SK-N-SH treated with all-trans-retinoic acid at 6 μM for 48 hours (cell line): ENCODE measurements around the gene DRC1.

Experiments
- CREB5 ChIP-seq: fragments of 250-450 bp; sonication (Bioruptor Pico); IDR thresholded peaks from 2 replicates; pipeline ENCODE4 v1.5.1; 2020; ENCODE audit warnings: low read depth, mild to moderate bottlenecking, moderate library complexity
- GLIS3 ChIP-seq: fragments of 250-450 bp; sonication (Bioruptor Pico); IDR thresholded peaks from 2 replicates; pipeline ENCODE4 v1.5.0; 2020; ENCODE audit warnings: mild to moderate bottlenecking, moderate library complexity
- ISL1 ChIP-seq: fragments of 250-450 bp; sonication (Bioruptor Pico); IDR thresholded peaks from 2 replicates; pipeline ENCODE4 v2.1.2; 2022; ENCODE audit warnings: mild to moderate bottlenecking, moderate library complexity
- PATZ1 ChIP-seq: fragments of 250-450 bp; sonication (Bioruptor Pico); IDR thresholded peaks from 2 replicates; pipeline ENCODE4 v1.8.0; 2020; ENCODE audit warnings: mild to moderate bottlenecking, moderate library complexity, borderline replicate concordance
- PPARA ChIP-seq: fragments of 250-450 bp; sonication (Bioruptor Pico); IDR thresholded peaks from 2 replicates; pipeline ENCODE4 v1.5.0; 2020; ENCODE audit warnings: mild to moderate bottlenecking, borderline replicate concordance
- RARB ChIP-seq: fragments of 250-450 bp; sonication (Bioruptor Pico); IDR thresholded peaks from 2 replicates; pipeline ENCODE4 v1.8.0; 2021; ENCODE audit warnings: mild to moderate bottlenecking, moderate library complexity
- ZNF565 ChIP-seq: fragments of 450-650 bp; formaldehyde crosslinking; conservative IDR thresholded peaks from 2 replicates; pipeline ENCODE4 v1.5.0; 2020; ENCODE audit warnings: low read depth, mild to moderate bottlenecking, moderate library complexity

- TF ChIP-seq PPARA (CRISPR knock-in tag) (no peak), CREB5 (CRISPR knock-in tag) (no peak), ZNF565 (CRISPR knock-in tag) (no peak), ISL1 (no peak), GLIS3 (CRISPR knock-in tag) (no peak), RARB (CRISPR knock-in tag) (no peak), PATZ1 (CRISPR knock-in tag) (no peak)
Measured at GRCh38 chr2:26424221-26424620, 22.5 kb downstream of the DRC1 start.
